Activated CD8-positive, alpha-beta memory T cell treated with anti-CD3 and anti-CD28 coated beads, Interleukin-2, amount 10 ng/mL, durations not matched to agents 7 days and 5 days (primary cell): Measurements from ENCODE around the gene ACER2. TPM values are rescaled to one million over a fixed set of nuclear protein-coding genes. Genes with fewer than 3 reads are reported as not detected.
"Not testable (repeated sequence)": the region's sequence is repeated elsewhere in the genome, so short reads cannot be mapped to it uniquely, and the experiment has no call there.

Source experiments
- ATAC-seq: fragments of 150-1000 bp; cut with Tn5 transposase; one replicate; pipeline ENCODE4 v1.10.0; 2021; ENCODE audit warnings: moderate library complexity
- CTCF ChIA-PET: fragments of 350-600 bp; sonication (Branson Sonifier 250); formaldehyde crosslinking; loops from one replicate; lab custom pipeline; 2021; ENCODE audit warnings: antibody characterized with exemption; lab: Charles Lee
- DNase-seq: peaks from one replicate; pipeline ENCODE4 v3.0.0-alpha.2; 2020
- H3K27ac Mint-ChIP-seq: one replicate; pipeline ENCODE4 v1.8.0; 2021; ENCODE audit warnings: mild to moderate bottlenecking, mixed read lengths
- H3K27me3 Mint-ChIP-seq: one replicate; pipeline ENCODE4 v1.8.0; 2021; ENCODE audit warnings: mixed read lengths
- H3K36me3 Mint-ChIP-seq: one replicate; pipeline ENCODE4 v1.8.0; 2021; ENCODE audit warnings: mild to moderate bottlenecking, mixed read lengths
- H3K4me1 Mint-ChIP-seq: one replicate; pipeline ENCODE4 v1.8.0; 2021; ENCODE audit warnings: mixed read lengths
- H3K4me3 Mint-ChIP-seq: one replicate; pipeline ENCODE4 v1.8.0; 2021; ENCODE audit warnings: mild to moderate bottlenecking, moderate library complexity, mixed read lengths
- H3K9me3 Mint-ChIP-seq: one replicate; pipeline ENCODE4 v1.8.0; 2022; ENCODE audit warnings: low read depth, mixed read lengths
- total RNA-seq, 2 experiments: library from RNA; stranded (reverse); gene quantifications; one replicate each; pipeline ENCODE4 v1.2.3, GENCODE V29; 2021

The ACER2 gene
- total RNA-seq, 2 experiments from 2014 or later, result 1.9 to 2.1 TPM

GRCh38 chr9:19385786-19386501, 22.9 kb upstream of the ACER2 start:
- CTCF ChIA-PET, result no interaction called here
- Mint-ChIP-seq H3K4me1 (peaks cover 13% of the 10 kb centered on the region), H3K27me3 (peaks cover 12% of the 10 kb centered on the region), H3K9me3 (no peaks in the 10 kb centered on the region), H3K4me3 (no peak overlapping the region), H3K36me3 (peaks cover 4% of the 10 kb centered on the region), H3K27ac (no peak overlapping the region)
- ATAC-seq (no peak), DNase-seq (no peak)

GRCh38 chr9:19386502-19387044, 22.2 kb upstream of the ACER2 start:
- Mint-ChIP-seq H3K27me3 (peaks cover 13% of the 10 kb centered on the region), H3K4me1 (peaks cover 8% of the 10 kb centered on the region), H3K4me3 (no peak overlapping the region), H3K27ac (no peak overlapping the region), H3K9me3 (no peaks in the 10 kb centered on the region), H3K36me3 (peaks cover 4% of the 10 kb centered on the region)
- ATAC-seq (no peak), DNase-seq (no peak)
- CTCF ChIA-PET, result no interaction called here

GRCh38 chr9:19387317-19387716, 21.5 kb upstream of the ACER2 start:
- CTCF ChIA-PET, result no interaction called here
- DNase-seq, result no peak
- Mint-ChIP-seq H3K9me3 (no peaks in the 10 kb centered on the region), H3K27me3 (peaks cover 13% of the 10 kb centered on the region), H3K27ac (no peak overlapping the region), H3K4me3 (no peak overlapping the region), H3K36me3 (peaks cover 2% of the 10 kb centered on the region), H3K4me1 (peaks cover 3% of the 10 kb centered on the region)
- no peak for ATAC-seq

GRCh38 chr9:19389539-19389938, 19.3 kb upstream of the ACER2 start:
- DNase-seq, H3K36me3 Mint-ChIP-seq, H3K4me3 Mint-ChIP-seq, ATAC-seq, H3K27ac Mint-ChIP-seq, H3K4me1 Mint-ChIP-seq, CTCF ChIA-PET, H3K9me3 Mint-ChIP-seq: not testable (repeated sequence)
- peaks cover 16% of the 10 kb centered on the region for H3K27me3 Mint-ChIP-seq

GRCh38 chr9:19397845-19398244, 11.0 kb upstream of the ACER2 start:
- ATAC-seq, result no peak

GRCh38 chr9:19403231-19403630, 5.6 kb upstream of the ACER2 start:
- H3K4me3 Mint-ChIP-seq, H3K4me1 Mint-ChIP-seq, H3K27me3 Mint-ChIP-seq, H3K36me3 Mint-ChIP-seq, DNase-seq, CTCF ChIA-PET, H3K9me3 Mint-ChIP-seq, H3K27ac Mint-ChIP-seq, ATAC-seq: not testable (repeated sequence)

More at GRCh38 chr9:19397845-19398244, 11.0 kb upstream of the ACER2 start:
- peaks cover 6% of the 10 kb centered on the region for H3K27me3 Mint-ChIP-seq
- H3K27ac Mint-ChIP-seq, result no peak overlapping the region
- DNase-seq, result no peak
- no peak overlapping the region for H3K4me3 Mint-ChIP-seq
- H3K4me1 Mint-ChIP-seq, result peaks cover 3% of the 10 kb centered on the region
- peaks cover 2% of the 10 kb centered on the region for H3K9me3 Mint-ChIP-seq
- no peaks in the 10 kb centered on the region for H3K36me3 Mint-ChIP-seq
- CTCF ChIA-PET, result interaction anchor here (1.1 kb wide), 1 partner anchor 67 kb away, joined by 3 read pairs; no protein-coding TSS in a partner anchor

DNA sequence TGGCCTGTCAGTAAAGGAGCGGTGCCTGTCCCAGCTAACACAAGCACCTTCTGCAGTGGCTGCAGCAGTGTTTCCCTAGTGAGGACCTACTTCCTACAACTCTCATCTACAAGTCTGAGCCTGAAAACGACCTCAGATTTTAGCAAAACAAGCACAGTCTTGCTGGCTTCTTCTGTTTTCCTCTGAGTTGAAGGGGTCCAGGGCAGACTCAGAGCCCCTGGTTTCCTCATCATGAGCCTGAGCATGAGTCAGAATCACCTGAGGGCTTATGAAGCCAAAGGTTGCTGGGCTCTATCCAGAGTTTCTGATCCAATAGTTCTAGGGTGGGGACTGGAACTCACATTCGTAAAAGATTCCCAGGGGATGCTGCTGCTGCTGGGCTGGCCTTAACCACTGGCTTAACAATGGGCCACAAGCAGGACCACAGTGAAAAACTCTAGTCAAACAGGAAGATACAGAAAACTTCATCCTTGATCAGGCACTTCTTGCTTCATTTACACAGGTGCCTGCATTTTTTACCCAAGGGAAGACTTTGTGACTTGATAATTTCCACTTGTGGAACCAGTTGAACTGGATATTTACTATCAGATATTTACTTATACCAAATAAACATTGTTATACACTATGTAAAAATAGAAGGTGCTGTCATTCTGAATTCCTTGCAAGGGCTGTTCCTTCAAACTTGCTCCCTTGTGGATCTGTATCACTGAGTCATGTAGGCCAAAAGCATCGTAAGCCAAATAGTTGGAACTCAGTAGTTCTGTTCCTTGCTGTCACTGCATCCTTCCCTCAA, 4.3 kb upstream of the ACER2 start:
- DNase-seq (no peak), ATAC-seq (no peak)
- H3K27ac Mint-ChIP-seq, result no peak overlapping the region
- CTCF ChIA-PET, result interaction anchor here (1.1 kb wide), 1 partner anchor 60 kb away, joined by 3 read pairs; no protein-coding TSS in a partner anchor
- no peak overlapping the region for H3K4me3 Mint-ChIP-seq
- H3K4me1 Mint-ChIP-seq, result peaks cover 9% of the 10 kb centered on the region
- H3K27me3 Mint-ChIP-seq, result peaks cover under 1% of the 10 kb centered on the region
- peaks cover 2% of the 10 kb centered on the region for H3K9me3 Mint-ChIP-seq
- no peaks in the 10 kb centered on the region for H3K36me3 Mint-ChIP-seq

GRCh38 chr9:19405771-19406170, 3.0 kb upstream of the ACER2 start:
- Mint-ChIP-seq H3K4me3 (no peak overlapping the region), H3K9me3 (peaks cover 2% of the 10 kb centered on the region), H3K4me1 (peaks cover 14% of the 10 kb centered on the region), H3K27ac (no peak overlapping the region), H3K27me3 (peaks cover 6% of the 10 kb centered on the region), H3K36me3 (no peaks in the 10 kb centered on the region)
- DNase-seq, result no peak
- ATAC-seq, result no peak
- CTCF ChIA-PET, result no interaction called here

DNA sequence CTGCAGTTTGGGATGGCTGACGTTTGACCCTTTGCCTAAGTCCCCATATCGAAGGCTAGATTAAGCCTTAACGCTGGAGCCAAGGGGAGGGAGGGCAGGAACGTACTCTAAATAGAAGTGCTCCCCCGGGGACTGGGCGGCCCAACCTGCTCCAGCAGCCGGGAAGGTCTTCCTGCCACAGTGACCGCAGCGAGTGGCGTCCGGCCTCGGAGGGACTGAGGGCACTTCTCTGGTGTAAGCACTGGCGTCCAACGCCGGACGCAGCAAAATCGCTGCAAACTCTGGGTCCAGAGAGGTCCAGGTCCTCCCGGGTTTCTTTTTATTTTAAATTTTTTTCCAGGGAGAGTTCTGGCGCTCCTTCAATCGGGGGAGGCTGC, 505 bp upstream of the ACER2 start:
- Mint-ChIP-seq H3K4me3 (peak overlapping the region; percentile 96), H3K9me3 (no peaks in the 10 kb centered on the region), H3K27me3 (peaks cover 6% of the 10 kb centered on the region), H3K27ac (no peak overlapping the region), H3K4me1 (peaks cover 14% of the 10 kb centered on the region), H3K36me3 (no peaks in the 10 kb centered on the region)
- CTCF ChIA-PET, result interaction anchor here (2.9 kb wide), 1 partner anchor 57 kb away, joined by 11 read pairs; no protein-coding TSS in a partner anchor
- DNase-seq (peak; percentile 48), ATAC-seq (peak; percentile 12)

- DNase-seq (no peak), ATAC-seq (no peak)
- Mint-ChIP-seq H3K36me3 (no peaks in the 10 kb centered on the region), H3K27ac (peak overlapping the region; percentile 70), H3K4me1 (peaks cover 14% of the 10 kb centered on the region), H3K27me3 (peaks cover 6% of the 10 kb centered on the region), H3K9me3 (no peaks in the 10 kb centered on the region), H3K4me3 (peak overlapping the region; percentile 96)
- CTCF ChIA-PET, result interaction anchor here (0.6 to 2.9 kb wide), 4 partner anchors 18 to 362 kb away, joined by 3 to 11 read pairs (median 3); no protein-coding TSS in a partner anchor
Observed at GRCh38 chr9:19409401-19410194, 789 bp downstream of the ACER2 start.

DNA sequence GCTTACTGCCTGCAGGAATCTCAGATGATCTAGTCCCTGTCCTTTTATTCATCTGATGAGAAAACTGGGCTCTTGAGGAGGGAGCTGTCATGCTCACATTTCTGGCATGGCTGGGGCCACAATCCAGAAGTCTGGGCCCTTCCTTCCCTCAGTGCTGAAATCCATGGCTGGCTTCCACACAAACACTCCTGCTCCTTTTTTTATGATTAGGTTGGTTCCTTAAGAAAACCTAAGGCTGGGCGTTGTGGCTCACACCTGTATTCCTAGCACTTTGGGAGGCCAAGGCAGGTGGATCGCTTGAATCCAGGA, 1.3 kb downstream of the ACER2 start:
- no peak for ATAC-seq
- CTCF ChIA-PET, result interaction anchor here (1.0 to 1.5 kb wide), 2 partner anchors 19 to 231 kb away, joined by 3 read pairs; no protein-coding TSS in a partner anchor
- no peaks in the 10 kb centered on the region for H3K9me3 Mint-ChIP-seq
- peaks cover 14% of the 10 kb centered on the region for H3K4me1 Mint-ChIP-seq
- peak overlapping the region; percentile 96 for H3K4me3 Mint-ChIP-seq
- no peak for DNase-seq
- H3K27ac Mint-ChIP-seq, result no peak overlapping the region
- H3K27me3 Mint-ChIP-seq, result peaks cover 6% of the 10 kb centered on the region
- no peaks in the 10 kb centered on the region for H3K36me3 Mint-ChIP-seq

- H3K4me1 Mint-ChIP-seq, result peaks cover 14% of the 10 kb centered on the region
- DNase-seq, result no peak
- no peak for ATAC-seq
- H3K27ac Mint-ChIP-seq, result no peak overlapping the region
- peaks cover 6% of the 10 kb centered on the region for H3K27me3 Mint-ChIP-seq
- H3K36me3 Mint-ChIP-seq, result no peaks in the 10 kb centered on the region
- CTCF ChIA-PET, result interaction anchor here (1.0 kb wide), 1 partner anchor 231 kb away, joined by 3 read pairs; no protein-coding TSS in a partner anchor
- H3K9me3 Mint-ChIP-seq, result no peaks in the 10 kb centered on the region
- no peak overlapping the region for H3K4me3 Mint-ChIP-seq
Observed at GRCh38 chr9:19410594-19410993, 1.8 kb downstream of the ACER2 start.

DNA sequence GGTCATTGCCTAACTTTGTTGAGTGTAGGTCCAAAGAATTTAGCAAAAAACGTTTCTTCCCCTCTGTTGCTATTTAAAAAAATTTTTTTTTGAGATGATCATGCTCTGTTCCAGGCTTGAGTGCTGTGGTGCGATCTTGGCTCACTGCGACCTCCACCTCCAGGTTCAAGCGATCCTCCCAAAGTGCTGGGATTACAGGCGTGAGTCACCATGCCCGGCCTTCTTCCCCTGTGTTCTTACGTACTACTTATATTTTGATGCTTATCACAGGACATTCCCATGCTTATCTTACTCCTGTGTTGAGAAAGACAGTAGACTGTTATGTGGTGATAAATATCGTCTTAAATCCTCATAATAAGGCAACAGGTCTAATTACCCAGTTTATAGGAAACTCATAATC, 2.5 kb downstream of the ACER2 start:
- peaks cover 14% of the 10 kb centered on the region for H3K4me1 Mint-ChIP-seq
- H3K9me3 Mint-ChIP-seq, result no peaks in the 10 kb centered on the region
- H3K27me3 Mint-ChIP-seq, result peaks cover 6% of the 10 kb centered on the region
- DNase-seq, result no peak
- peaks cover 1% of the 10 kb centered on the region for H3K36me3 Mint-ChIP-seq
- ATAC-seq, result no peak
- H3K27ac Mint-ChIP-seq, result no peak overlapping the region
- CTCF ChIA-PET, result no interaction called here
- no peak overlapping the region for H3K4me3 Mint-ChIP-seq
